HG03045 (cell line): Measurements from ENCODE around the gene SLC16A8.
"Not testable (repeated sequence)": the region's sequence is repeated elsewhere in the genome, so short reads cannot be mapped to it uniquely, and the experiment has no call there.

ENCODE experiments used
- ATAC-seq: cut with Tn5 transposase; IDR thresholded peaks from one replicate; pipeline ENCODE4 v1.9.1; 2021; ENCODE audit warnings: mild to moderate bottlenecking, moderate library complexity; ENCODE audit not compliant: unreplicated experiment

Gene SLC16A8

GRCh38 chr22:38083931-38084631 is at the start of gene SLC16A8:
SLC16A8 (minus strand) TSS chr22:38084184; CDS start chr22:38082873, 1,311 bp downstream.
- no peak for ATAC-seq

- no peak for ATAC-seq
Measured at GRCh38 chr22:38133331-38133730, 49.3 kb upstream of the SLC16A8 start.

- ATAC-seq, result no peak
Measured at GRCh38 chr22:38132794-38133193, 48.8 kb upstream of the SLC16A8 start.

GRCh38 chr22:38132136-38132535 is 48.2 kb upstream of the SLC16A8 start:
- ATAC-seq, result no peak

GRCh38 chr22:38131399-38131798 is 47.4 kb upstream of the SLC16A8 start:
- no peak for ATAC-seq

GRCh38 chr22:38129856-38130255 is 45.9 kb upstream of the SLC16A8 start:
- no peak for ATAC-seq

GRCh38 chr22:38129021-38129420 is 45.0 kb upstream of the SLC16A8 start:
- no peak for ATAC-seq

- ATAC-seq, result no peak
Measured at GRCh38 chr22:38127869-38128268, 43.9 kb upstream of the SLC16A8 start.

- no peak for ATAC-seq
Measured at GRCh38 chr22:38126928-38127668, 43.1 kb upstream of the SLC16A8 start.

- no peak for ATAC-seq
Measured at GRCh38 chr22:38125751-38126201, 41.8 kb upstream of the SLC16A8 start.

- no peak for ATAC-seq
Measured at GRCh38 chr22:38125038-38125610, 41.1 kb upstream of the SLC16A8 start.

GRCh38 chr22:38124236-38124974 is 40.4 kb upstream of the SLC16A8 start:
- no peak for ATAC-seq

- no peak for ATAC-seq
Measured at GRCh38 chr22:38122616-38123015, 38.6 kb upstream of the SLC16A8 start.

GRCh38 chr22:38120359-38121110 is 36.6 kb upstream of the SLC16A8 start:
- no peak for ATAC-seq

- ATAC-seq, result not testable (repeated sequence)
Measured at GRCh38 chr22:38118747-38119146, 34.8 kb upstream of the SLC16A8 start.

GRCh38 chr22:38118182-38118581 is 34.2 kb upstream of the SLC16A8 start:
- no peak for ATAC-seq

GRCh38 chr22:38117556-38117955 is 33.6 kb upstream of the SLC16A8 start:
- not testable (repeated sequence) for ATAC-seq

- no peak for ATAC-seq
Measured at GRCh38 chr22:38115423-38116205, 31.6 kb upstream of the SLC16A8 start.

- no peak for ATAC-seq
Measured at GRCh38 chr22:38114484-38115398, 30.8 kb upstream of the SLC16A8 start.
